ENCODE results near the gene NES.

The NES gene

DNA sequence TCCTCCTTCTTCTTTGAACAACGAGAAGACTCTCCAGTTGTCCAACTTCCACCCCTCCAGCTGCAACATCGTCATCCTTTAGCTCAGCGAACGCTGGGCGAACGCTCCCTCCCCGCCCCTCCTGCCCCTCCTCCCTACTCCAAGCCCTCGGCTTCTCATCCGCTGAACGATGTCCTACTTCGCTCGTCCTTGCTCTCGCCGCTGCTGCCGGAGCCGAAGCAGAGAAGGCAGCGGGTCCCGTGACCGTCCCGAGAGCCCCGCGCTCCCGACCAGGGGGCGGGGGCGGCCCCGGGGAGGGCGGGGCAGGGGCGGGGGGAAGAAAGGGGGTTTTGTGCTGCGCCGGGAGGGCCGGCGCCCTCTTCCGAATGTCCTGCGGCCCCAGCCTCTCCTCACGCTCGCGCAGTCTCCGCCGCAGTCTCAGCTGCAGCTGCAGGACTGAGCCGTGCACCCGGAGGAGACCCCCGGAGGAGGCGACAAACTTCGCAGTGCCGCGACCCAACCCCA, 35.4 kb downstream of the NES start, which contains the start of gene BCAN:
Gene BCAN, plus strand, starts transcription at position 357 of the 504 bp plus-strand sequence. CDS start 3,938 bp downstream, outside the sequence.
- Histone ChIP-seq H3K4ac (ENCODE audit: low read length) (no peak within 1 kb of the TSS), H4K8ac (ENCODE audit: low read depth, low read length) (no peak within 1 kb of the TSS), H2BK120ac (ENCODE audit: low read depth, low read length) (no peak within 1 kb of the TSS), H3K14ac (ENCODE audit: low read length) (peak within 1 kb of the TSS; percentile 50), H3K9me3 (replicated peaks in 1 of 2; ENCODE audit: control insufficient read depth in 2 of 2, insufficient read depth in 1 of 2, low read depth in 1 of 2, low read length in 2 of 2) (no peaks in the 10 kb centered on the region), H3K23ac (ENCODE audit: low read depth, low read length, poor library complexity) (peak within 1 kb of the TSS; percentile 48), H4K91ac (ENCODE audit: low read depth, low read length, poor library complexity) (no peak within 1 kb of the TSS), H3K4me3 (ENCODE audit: low read length in 2 of 2) (peak within 1 kb of the TSS; percentile 34 to 74), H3K9ac (ENCODE audit: low read depth, low read length, poor library complexity) (peak within 1 kb of the TSS; percentile 89), H2BK5ac (ENCODE audit: low read length) (no peak within 1 kb of the TSS), H3K18ac (ENCODE audit: low read length) (peak within 1 kb of the TSS; percentile 86), H2AFZ (ENCODE audit: low read length) (peak within 1 kb of the TSS; percentile 78), H3K27ac (replicated peaks; ENCODE audit: low read length) (no peak within 1 kb of the TSS), H3K36me3 (replicated peaks in 1 of 2; ENCODE audit: control insufficient read depth in 2 of 2, insufficient read depth in 2 of 2, low read length in 2 of 2) (peaks cover 0 to 12% of the 10 kb centered on the region in 2 donors), H2AK5ac (ENCODE audit: low read depth, low read length) (peak within 1 kb of the TSS; percentile 57), H2BK15ac (ENCODE audit: low read length) (peak within 1 kb of the TSS; percentile 77), H3K4me1 (ENCODE audit: control insufficient read depth in 2 of 2, insufficient read depth in 1 of 2, low read depth in 1 of 2, low read length in 2 of 2) (peaks cover 13 to 14% of the 10 kb centered on the region in 2 donors), H3K4me2 (ENCODE audit: insufficient read depth, low read length, poor library complexity, severe bottlenecking) (peak within 1 kb of the TSS; percentile 92), H3K79me1 (ENCODE audit: low read depth, low read length) (no peaks in the 10 kb centered on the region), H2BK12ac (ENCODE audit: low read length) (peak within 1 kb of the TSS; percentile 86), H3K27me3 (ENCODE audit: control insufficient read depth in 3 of 3, insufficient read depth in 3 of 3, low read depth in 1 of 3, low read length in 3 of 3) (peaks cover 10 to 64% (median 31%) of the 10 kb centered on the region in 3 experiments)
- no peak for DNase-seq (ENCODE audit: low spot score)
- no CpG with 5 or more reads among the region's 46 CpGs for WGBS, 2 donors (ENCODE audit: extremely low coverage in 2 of 2, insufficient read length in 2 of 2, insufficient replicate concordance in 1 of 2)

DNA sequence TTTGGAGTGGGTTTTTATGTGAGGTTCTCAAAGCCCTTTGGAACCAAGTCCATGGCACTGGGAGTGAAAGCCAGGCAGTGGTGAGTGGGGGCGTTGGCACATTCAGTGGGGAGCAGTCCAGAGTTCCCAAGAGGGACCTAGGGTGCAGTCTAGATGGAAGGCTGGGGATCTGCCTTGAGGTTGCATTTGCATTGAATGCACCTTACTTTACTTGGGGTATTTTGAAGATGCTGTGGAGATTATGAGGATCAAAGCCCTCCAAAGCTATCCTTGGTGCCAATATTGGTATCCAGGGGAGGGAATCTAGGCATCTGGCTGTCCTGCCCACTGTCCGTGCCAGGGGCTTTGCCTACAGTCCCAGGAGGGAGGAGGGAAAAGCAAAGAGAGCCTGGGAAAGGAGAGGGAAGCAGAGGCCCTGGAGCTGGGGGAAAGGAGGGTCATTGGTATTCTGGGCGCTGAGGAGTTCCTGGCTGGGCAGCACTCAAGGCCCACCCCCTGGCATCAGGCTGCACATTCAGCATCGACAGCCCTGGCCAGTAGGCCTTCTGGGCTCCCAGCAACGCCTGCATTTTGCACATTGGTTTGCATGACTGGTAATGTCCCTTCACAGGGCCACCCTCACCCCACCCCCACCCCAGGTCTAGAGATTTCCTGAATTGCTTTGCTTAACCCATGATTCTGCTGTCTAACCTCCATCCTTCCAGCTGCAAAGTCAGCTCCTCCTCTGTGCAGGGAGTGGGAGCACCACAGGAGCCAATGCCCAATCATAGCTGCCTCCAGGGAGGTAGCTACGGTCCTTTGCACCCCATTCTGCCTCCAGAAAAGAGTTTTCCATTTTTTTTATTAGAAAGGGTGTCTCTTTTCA, 36.1 kb downstream of the NES start:
- no peak overlapping the region for H3K4ac ChIP-seq (ENCODE audit: low read length)
- no peak for DNase-seq (ENCODE audit: low spot score)
- no peak overlapping the region for H3K9ac ChIP-seq (ENCODE audit: low read depth, low read length, poor library complexity)
- peak overlapping the region; percentile 34 to 74 for H3K4me3 ChIP-seq (ENCODE audit: low read length in 2 of 2)
- H3K9me3 ChIP-seq (replicated peaks in 1 of 2; ENCODE audit: control insufficient read depth in 2 of 2, insufficient read depth in 1 of 2, low read depth in 1 of 2, low read length in 2 of 2) = no peaks in the 10 kb centered on the region
- peaks cover 9 to 57% (median 31%) of the 10 kb centered on the region in 3 experiments for H3K27me3 ChIP-seq (ENCODE audit: control insufficient read depth in 3 of 3, insufficient read depth in 3 of 3, low read depth in 1 of 3, low read length in 3 of 3)
- H2AFZ ChIP-seq (ENCODE audit: low read length) = peak overlapping the region; percentile 78
- H3K18ac ChIP-seq (ENCODE audit: low read length) = no peak overlapping the region
- no peak overlapping the region for H3K27ac ChIP-seq (replicated peaks; ENCODE audit: low read length)
- no peak overlapping the region for H4K91ac ChIP-seq (ENCODE audit: low read depth, low read length, poor library complexity)
- H3K36me3 ChIP-seq (replicated peaks in 1 of 2; ENCODE audit: control insufficient read depth in 2 of 2, insufficient read depth in 2 of 2, low read length in 2 of 2) = peaks cover 0 to 8% of the 10 kb centered on the region in 2 donors
- peaks cover 13 to 14% of the 10 kb centered on the region in 2 donors for H3K4me1 ChIP-seq (ENCODE audit: control insufficient read depth in 2 of 2, insufficient read depth in 1 of 2, low read depth in 1 of 2, low read length in 2 of 2)
- H3K23ac ChIP-seq (ENCODE audit: low read depth, low read length, poor library complexity) = no peak overlapping the region
- no peak overlapping the region for H4K8ac ChIP-seq (ENCODE audit: low read depth, low read length)
- no peak overlapping the region for H3K14ac ChIP-seq (ENCODE audit: low read length)
- WGBS, 2 donors (ENCODE audit: extremely low coverage in 2 of 2, insufficient read length in 2 of 2, insufficient replicate concordance in 1 of 2) = no CpG with 5 or more reads among the region's 6 CpGs
- peak overlapping the region; percentile 36 for H2AK5ac ChIP-seq (ENCODE audit: low read depth, low read length)
- peak overlapping the region; percentile 58 for H3K4me2 ChIP-seq (ENCODE audit: insufficient read depth, low read length, poor library complexity, severe bottlenecking)
- no peak overlapping the region for H2BK15ac ChIP-seq (ENCODE audit: low read length)
- H2BK12ac ChIP-seq (ENCODE audit: low read length) = no peak overlapping the region
- no peak overlapping the region for H2BK5ac ChIP-seq (ENCODE audit: low read length)
- no peaks in the 10 kb centered on the region for H3K79me1 ChIP-seq (ENCODE audit: low read depth, low read length)
- no peak overlapping the region for H2BK120ac ChIP-seq (ENCODE audit: low read depth, low read length)

DNA sequence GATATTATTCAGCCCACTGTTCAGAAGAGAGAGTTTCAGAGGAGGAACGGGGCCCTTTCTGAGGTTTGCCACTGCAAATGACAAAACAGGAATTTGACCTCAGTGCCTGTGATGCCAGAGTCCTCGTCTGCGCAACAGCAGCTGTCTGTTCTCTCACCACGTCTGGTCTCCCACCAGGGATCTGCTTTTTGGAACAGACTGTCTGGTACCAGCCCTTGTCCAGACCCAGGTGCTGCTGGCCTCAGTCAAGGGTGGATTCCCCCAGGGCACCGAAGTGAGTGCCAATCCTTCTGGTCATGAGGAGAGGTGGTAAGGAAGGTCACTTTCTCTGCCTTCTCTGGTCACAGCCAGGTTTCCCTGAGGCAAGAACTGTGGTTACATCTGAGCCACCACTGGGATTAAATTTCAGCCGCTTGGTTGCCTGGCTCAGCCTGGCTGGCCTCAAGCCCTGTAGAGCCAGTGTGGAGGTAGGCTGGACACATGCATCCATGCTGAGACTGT, 37.6 kb downstream of the NES start:
- H2BK15ac ChIP-seq (ENCODE audit: low read length) = no peak overlapping the region
- H3K4ac ChIP-seq (ENCODE audit: low read length) = no peak overlapping the region
- H3K27ac ChIP-seq (replicated peaks; ENCODE audit: low read length) = no peak overlapping the region
- H3K9ac ChIP-seq (ENCODE audit: low read depth, low read length, poor library complexity) = no peak overlapping the region
- H3K18ac ChIP-seq (ENCODE audit: low read length) = peak overlapping the region; percentile 66
- no peak overlapping the region for H3K14ac ChIP-seq (ENCODE audit: low read length)
- no peaks in the 10 kb centered on the region for H3K79me1 ChIP-seq (ENCODE audit: low read depth, low read length)
- H2AK5ac ChIP-seq (ENCODE audit: low read depth, low read length) = no peak overlapping the region
- H2AFZ ChIP-seq (ENCODE audit: low read length) = no peak overlapping the region
- no peak overlapping the region for H4K8ac ChIP-seq (ENCODE audit: low read depth, low read length)
- peak overlapping the region; percentile 31 for H3K23ac ChIP-seq (ENCODE audit: low read depth, low read length, poor library complexity)
- no peaks in the 10 kb centered on the region for H3K36me3 ChIP-seq (replicated peaks in 1 of 2; ENCODE audit: control insufficient read depth in 2 of 2, insufficient read depth in 2 of 2, low read length in 2 of 2)
- H3K4me3 ChIP-seq (ENCODE audit: low read length in 2 of 2) = no peak overlapping the region
- H2BK120ac ChIP-seq (ENCODE audit: low read depth, low read length) = no peak overlapping the region
- DNase-seq (ENCODE audit: low spot score) = no peak
- WGBS, 2 donors (ENCODE audit: extremely low coverage in 2 of 2, insufficient read length in 2 of 2, insufficient replicate concordance in 1 of 2) = no CpG with 5 or more reads among the region's 6 CpGs
- H3K27me3 ChIP-seq (ENCODE audit: control insufficient read depth in 3 of 3, insufficient read depth in 3 of 3, low read depth in 1 of 3, low read length in 3 of 3) = peaks cover 7 to 44% (median 42%) of the 10 kb centered on the region in 3 experiments
- no peaks in the 10 kb centered on the region for H3K9me3 ChIP-seq (replicated peaks in 1 of 2; ENCODE audit: control insufficient read depth in 2 of 2, insufficient read depth in 1 of 2, low read depth in 1 of 2, low read length in 2 of 2)
- no peak overlapping the region for H3K4me2 ChIP-seq (ENCODE audit: insufficient read depth, low read length, poor library complexity, severe bottlenecking)
- H2BK5ac ChIP-seq (ENCODE audit: low read length) = no peak overlapping the region
- H2BK12ac ChIP-seq (ENCODE audit: low read length) = peak overlapping the region; percentile 35
- H4K91ac ChIP-seq (ENCODE audit: low read depth, low read length, poor library complexity) = no peak overlapping the region
- peaks cover 13 to 14% of the 10 kb centered on the region in 2 donors for H3K4me1 ChIP-seq (ENCODE audit: control insufficient read depth in 2 of 2, insufficient read depth in 1 of 2, low read depth in 1 of 2, low read length in 2 of 2)

Measured in neuronal stem cell (in vitro differentiated cells).